GM12864 (cell line): ENCODE results near the gene BAZ2B.

ENCODE experiments used
- DNase-seq: peaks from one replicate; pipeline ENCODE4 v3.0.0-alpha.2; 2011; ENCODE audit warnings: low read depth
- H3K4me3 ChIP-seq: 2 replicates; pipeline ENCODE4 v1.5.1; 2011; ENCODE audit warnings: mild to moderate bottlenecking, low read depth, low read length, control low read depth
- TF ChIP-seq, protein P1 (sequence below): IDR thresholded peaks from 2 replicates; pipeline ENCODE4 v1.5.1; 2011; ENCODE audit warnings: low read depth, mild to moderate bottlenecking, moderate library complexity, low read length, control low read depth, inconsistent platforms; ENCODE audit errors: missing control alignments

The BAZ2B gene

DNA sequence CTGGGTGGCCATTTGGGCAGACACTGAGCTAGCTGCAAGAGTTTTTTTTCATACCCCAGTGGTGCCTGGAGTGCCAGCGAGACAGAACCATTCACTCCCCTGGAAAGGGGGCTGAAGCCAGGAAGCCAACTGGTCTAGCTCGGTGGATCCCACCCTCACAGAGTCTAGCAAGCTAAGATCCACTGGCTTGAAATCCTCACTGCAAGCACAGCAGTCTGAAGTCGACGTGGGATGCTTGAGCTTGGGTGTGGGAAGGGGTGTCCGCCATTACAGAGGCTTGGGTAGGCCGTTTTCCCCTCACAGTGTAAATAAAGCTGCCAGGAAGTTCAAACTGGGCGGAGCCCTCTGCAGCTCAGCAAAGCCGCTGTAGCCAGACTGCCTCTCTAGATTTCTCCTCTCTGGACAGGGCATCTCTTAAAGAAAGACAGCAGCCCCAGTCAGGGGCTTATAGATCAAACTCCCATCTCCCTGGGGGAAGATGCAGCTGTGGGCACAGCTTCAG lies 260.2 kb downstream of the BAZ2B start:
- DNase-seq, result no peak
- TF ChIP-seq, protein P1, sequence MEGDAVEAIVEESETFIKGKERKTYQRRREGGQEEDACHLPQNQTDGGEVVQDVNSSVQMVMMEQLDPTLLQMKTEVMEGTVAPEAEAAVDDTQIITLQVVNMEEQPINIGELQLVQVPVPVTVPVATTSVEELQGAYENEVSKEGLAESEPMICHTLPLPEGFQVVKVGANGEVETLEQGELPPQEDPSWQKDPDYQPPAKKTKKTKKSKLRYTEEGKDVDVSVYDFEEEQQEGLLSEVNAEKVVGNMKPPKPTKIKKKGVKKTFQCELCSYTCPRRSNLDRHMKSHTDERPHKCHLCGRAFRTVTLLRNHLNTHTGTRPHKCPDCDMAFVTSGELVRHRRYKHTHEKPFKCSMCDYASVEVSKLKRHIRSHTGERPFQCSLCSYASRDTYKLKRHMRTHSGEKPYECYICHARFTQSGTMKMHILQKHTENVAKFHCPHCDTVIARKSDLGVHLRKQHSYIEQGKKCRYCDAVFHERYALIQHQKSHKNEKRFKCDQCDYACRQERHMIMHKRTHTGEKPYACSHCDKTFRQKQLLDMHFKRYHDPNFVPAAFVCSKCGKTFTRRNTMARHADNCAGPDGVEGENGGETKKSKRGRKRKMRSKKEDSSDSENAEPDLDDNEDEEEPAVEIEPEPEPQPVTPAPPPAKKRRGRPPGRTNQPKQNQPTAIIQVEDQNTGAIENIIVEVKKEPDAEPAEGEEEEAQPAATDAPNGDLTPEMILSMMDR, result no peak
- H3K4me3 ChIP-seq, result no peak overlapping the region

DNA sequence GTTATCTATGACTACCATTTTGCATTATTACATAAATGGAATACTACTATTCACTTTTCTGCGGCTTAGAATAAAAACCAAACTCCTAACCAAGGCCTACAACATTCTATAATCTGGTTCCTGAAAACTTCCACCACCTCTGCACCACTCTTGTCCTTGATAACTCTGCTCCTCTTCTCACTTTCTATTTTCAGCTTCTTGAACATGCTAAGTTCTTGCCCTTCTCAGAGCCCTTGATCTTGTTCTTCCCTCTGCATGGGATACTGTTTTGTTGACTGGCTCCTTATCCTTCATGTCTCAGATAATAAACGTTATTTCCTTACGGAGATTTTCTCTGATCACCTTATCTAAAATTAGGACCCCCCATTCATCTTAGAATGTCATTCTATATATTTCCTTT lies 264.4 kb downstream of the BAZ2B start:
- TF ChIP-seq, protein P1, result no peak
- no peak overlapping the region for H3K4me3 ChIP-seq
- no peak for DNase-seq

DNA sequence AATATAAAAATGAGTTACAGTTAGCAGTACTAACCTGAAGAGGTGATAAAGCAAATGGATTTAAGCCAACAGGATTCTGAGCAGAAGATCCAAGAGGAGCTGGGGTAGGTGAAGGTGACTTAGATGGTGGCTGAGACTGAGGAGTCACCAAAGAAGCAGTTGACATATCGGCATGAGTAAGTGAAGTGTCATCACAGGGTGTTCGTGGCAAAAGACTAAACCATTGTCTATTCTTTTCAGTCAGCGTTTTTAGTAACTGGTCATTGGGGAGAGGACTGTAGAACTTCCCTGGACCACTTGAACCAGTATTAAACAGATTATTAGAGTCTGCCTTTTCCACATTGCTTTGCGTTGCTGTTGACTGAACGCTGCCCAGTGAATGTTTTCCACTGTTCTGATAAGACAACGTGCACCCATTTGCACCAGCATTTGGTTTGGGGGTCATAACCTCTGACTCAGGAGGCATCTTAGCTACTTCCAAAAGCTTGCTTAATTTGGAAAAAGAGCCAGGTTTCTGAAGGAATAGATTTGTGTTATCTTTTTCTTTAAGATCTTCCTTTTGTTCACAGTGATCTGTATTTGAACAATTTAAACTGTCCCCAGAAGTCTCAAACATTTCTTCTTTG lies 266.6 kb downstream of the BAZ2B start:
- H3K4me3 ChIP-seq, result no peak overlapping the region
- TF ChIP-seq, protein P1, result no peak
- no peak for DNase-seq

DNA sequence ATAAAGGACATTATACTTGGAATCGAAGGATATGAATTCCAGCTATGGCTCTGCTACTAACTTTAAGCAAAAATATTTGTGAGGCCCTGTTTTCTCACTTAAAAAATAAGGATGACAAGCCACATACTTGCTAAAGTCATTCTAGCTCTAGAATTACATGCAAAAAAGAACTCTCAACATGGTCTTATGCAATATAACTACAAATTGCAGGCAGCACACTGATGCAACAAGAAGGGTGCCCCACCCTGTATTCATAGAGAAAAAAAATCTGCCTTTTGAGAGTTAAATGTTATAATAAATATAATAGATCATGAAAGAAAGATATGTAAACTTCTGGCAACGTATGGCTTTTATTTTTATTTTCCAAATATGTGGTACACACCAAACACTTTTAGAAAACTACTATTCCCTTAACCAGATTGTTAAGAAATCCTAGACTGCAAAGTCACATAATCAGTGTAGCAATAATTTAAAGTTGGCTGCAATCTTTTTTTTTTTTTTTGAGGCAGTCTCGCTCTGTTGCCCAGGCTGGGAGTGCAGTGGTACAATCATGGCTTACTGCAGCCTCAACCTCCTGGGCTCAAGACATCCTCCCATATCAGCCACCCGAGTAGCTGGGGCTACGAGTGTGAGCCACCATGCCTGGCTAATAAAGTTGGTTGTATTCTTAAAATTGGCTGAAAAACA lies 289.6 kb downstream of the BAZ2B start:
- no peak for DNase-seq
- TF ChIP-seq, protein P1, result no peak
- no peak overlapping the region for H3K4me3 ChIP-seq

DNA sequence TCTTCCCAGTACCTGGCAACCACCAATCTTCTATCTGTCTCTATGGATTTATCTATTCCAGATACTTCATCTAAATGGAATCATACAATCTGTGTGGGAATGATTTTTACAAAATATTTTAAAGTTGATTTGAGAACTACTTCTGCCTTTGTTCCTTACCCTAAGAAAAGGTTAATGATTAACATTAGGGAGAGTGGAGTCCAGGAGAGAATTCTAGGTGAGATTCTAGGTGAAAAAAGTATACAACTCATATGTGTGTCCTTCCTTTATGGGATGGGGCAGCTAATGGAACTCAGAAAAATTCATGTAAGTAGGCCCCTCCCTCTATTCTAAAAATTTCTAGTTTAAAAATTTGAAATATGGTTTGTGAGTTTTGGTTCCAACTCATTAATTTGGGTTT lies 293.9 kb downstream of the BAZ2B start:
- TF ChIP-seq, protein P1, result no peak
- DNase-seq, result no peak
- no peak overlapping the region for H3K4me3 ChIP-seq

DNA sequence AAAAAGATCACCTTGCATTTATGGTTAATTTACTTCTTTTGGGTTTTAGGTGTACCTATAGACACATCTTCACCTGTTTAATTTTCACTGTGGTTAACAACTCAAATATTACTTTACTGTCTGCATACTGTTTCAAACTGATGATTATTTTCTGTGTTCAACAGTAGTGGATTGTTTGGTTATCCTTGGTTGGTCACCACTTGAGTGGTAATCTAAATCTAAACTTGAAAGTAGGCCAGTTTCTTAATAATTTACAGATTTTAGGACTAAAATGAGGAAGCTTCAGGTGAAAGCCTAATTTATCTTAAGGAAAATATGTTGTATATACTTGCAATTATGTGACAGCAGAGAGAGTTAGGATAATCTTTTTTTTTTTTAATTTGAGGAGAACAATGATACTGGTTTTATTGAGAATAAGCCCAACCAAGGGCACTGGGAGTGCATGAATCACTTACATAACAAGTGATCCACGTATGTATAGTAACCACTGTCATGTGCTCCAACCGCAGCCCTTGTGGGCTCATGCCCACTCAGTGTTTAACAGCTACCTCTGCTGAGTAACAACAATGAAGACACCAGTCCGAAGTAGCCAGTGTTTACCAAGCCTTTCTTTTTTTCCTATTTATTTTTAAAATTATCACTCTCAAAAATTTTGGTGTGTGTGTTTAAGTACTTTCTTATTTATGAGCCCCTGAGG lies 298.8 kb downstream of the BAZ2B start:
- DNase-seq, result no peak
- no peak overlapping the region for H3K4me3 ChIP-seq
- TF ChIP-seq, protein P1, result no peak
